Natural killer cell (primary cell): Measurements from ENCODE around the gene IFNA13. TPM values are rescaled to one million over a fixed set of nuclear protein-coding genes. Genes with fewer than 3 reads are reported as not detected.

Experiments
- ATAC-seq, 3 donors: fragments of 150-1000 bp in 2 of 3; fragments of 200-7000 bp in 1 of 3; cut with Tn5 transposase; 1 replicate in 1 of 3; 2 replicates in 2 of 3; pipeline ENCODE4 v1.10.0; 2021; ENCODE audit warnings: mild to moderate bottlenecking in 2 of 3, moderate library complexity in 2 of 3
- DNase-seq, 2 donors: peaks; one replicate each; pipeline versions ENCODE4 v3.0.0 to v3.0.0-alpha.2; 2013 to 2021; ENCODE audit warnings: mixed read lengths in 1 of 2
- H3K27ac ChIP-seq: one replicate; pipeline ENCODE4 v1.5.1; 2013; ENCODE audit warnings: mild to moderate bottlenecking, low read length
- H3K27me3 ChIP-seq: one replicate; pipeline ENCODE4 v1.6.1; 2013; ENCODE audit warnings: low read length; ENCODE audit not compliant: control insufficient read depth, insufficient read depth
- H3K36me3 ChIP-seq: one replicate; pipeline ENCODE4 v1.6.1; 2013; ENCODE audit warnings: low read length; ENCODE audit not compliant: control insufficient read depth, insufficient read depth
- H3K4me1 ChIP-seq: one replicate; pipeline ENCODE4 v1.6.1; 2013; ENCODE audit warnings: low read length; ENCODE audit not compliant: control insufficient read depth, insufficient read depth
- H3K4me3 ChIP-seq: one replicate; pipeline ENCODE4 v1.5.1; 2013; ENCODE audit warnings: low read length
- H3K9me3 ChIP-seq: one replicate; pipeline ENCODE4 v1.6.1; 2013; ENCODE audit warnings: low read length; ENCODE audit not compliant: control insufficient read depth, insufficient read depth
- H3K27ac Mint-ChIP-seq, 2 donors: one replicate each; pipeline ENCODE4 v1.8.0; 2022; ENCODE audit warnings: mild to moderate bottlenecking in 2 of 2, mixed read lengths in 2 of 2, moderate library complexity in 1 of 2
- H3K27me3 Mint-ChIP-seq, 2 donors: one replicate each; pipeline ENCODE4 v1.8.0; 2022; ENCODE audit warnings: low read depth in 2 of 2, mixed read lengths in 2 of 2
- H3K36me3 Mint-ChIP-seq: one replicate; pipeline ENCODE4 v1.8.0; 2022; ENCODE audit warnings: mixed read lengths
- H3K4me1 Mint-ChIP-seq, 2 donors: one replicate each; pipeline ENCODE4 v1.8.0; 2022; ENCODE audit warnings: mixed read lengths in 2 of 2
- H3K4me3 Mint-ChIP-seq: one replicate; pipeline ENCODE4 v1.8.0; 2022; ENCODE audit warnings: mild to moderate bottlenecking, moderate library complexity, mixed read lengths
- H3K9me3 Mint-ChIP-seq, 2 donors: one replicate each; pipeline ENCODE4 v1.8.0; 2022; ENCODE audit warnings: mixed read lengths in 2 of 2
- WGBS: methylation state at CpG from one replicate; pipeline ENCODE4 v1.1.7; 2013; ENCODE audit warnings: missing lambda C conversion rate; ENCODE audit not compliant: insufficient coverage; 5-methylcytosine and 5-hydroxymethylcytosine counted together
- intact Hi-C: fragments of 100-400 bp; cut with micrococcal nuclease; formaldehyde crosslinking; loops from one replicate; pipeline ENCODE4 v1.14.2; 2022
- total RNA-seq, 4 donors: library from RNA; stranded (reverse); fragments of 120-200 nt in 1 of 4; gene quantifications; one replicate each; pipeline versions ENCODE4 v1.2.3 to v1.2.4, GENCODE V29; 2013 to 2022
- TF ChIP-seq, protein P1 (sequence below): fragments of 200-600 bp; IDR thresholded peaks from one replicate; pipeline ENCODE4 v1.8.0; 2022; ENCODE audit warnings: antibody characterized with exemption

Gene IFNA13
- total RNA-seq, 3 donors from 2014 or later (not counting 1 experiment from before 2014, with no cell fraction given), result not detected

DNA sequence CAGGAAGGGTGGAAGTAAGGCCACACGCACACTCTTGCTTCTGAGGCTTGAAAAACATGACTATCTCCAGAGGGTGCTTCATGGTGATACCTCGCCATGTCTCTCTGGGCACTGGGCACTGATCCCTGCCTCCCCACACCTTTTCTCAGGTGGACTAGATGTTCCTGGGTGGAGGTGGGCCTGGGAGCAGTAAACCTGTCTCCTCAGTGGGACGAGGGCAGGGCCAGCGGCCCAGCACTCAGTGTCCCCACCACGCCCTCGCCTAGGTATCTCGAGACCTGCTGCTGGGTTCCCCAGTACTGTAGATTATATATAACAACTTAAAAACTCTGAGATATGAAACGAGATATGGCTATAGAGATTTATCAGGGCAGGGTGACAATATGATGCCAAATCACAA lies 5.6 kb downstream of the IFNA13 start:
- no peaks in the 10 kb centered on the region for H3K9me3 Mint-ChIP-seq
- H3K27ac Mint-ChIP-seq, result no peak overlapping the region
- no peak overlapping the region for H3K27ac ChIP-seq
- H3K27me3 ChIP-seq, result peaks cover 4% of the 10 kb centered on the region
- ATAC-seq, result no peak
- no peaks in the 10 kb centered on the region for H3K36me3 ChIP-seq
- no peaks in the 10 kb centered on the region for H3K9me3 ChIP-seq
- H3K27me3 Mint-ChIP-seq, result peaks cover 15 to 27% of the 10 kb centered on the region in 2 donors
- WGBS, result 97% methylated on average over 3 of the region's 8 CpGs
- H3K36me3 Mint-ChIP-seq, result no peaks in the 10 kb centered on the region
- H3K4me1 ChIP-seq, result peaks cover 7% of the 10 kb centered on the region
- peaks cover 9 to 14% of the 10 kb centered on the region in 2 donors for H3K4me1 Mint-ChIP-seq
- no peak overlapping the region for H3K4me3 Mint-ChIP-seq
- TF ChIP-seq, protein P1, sequence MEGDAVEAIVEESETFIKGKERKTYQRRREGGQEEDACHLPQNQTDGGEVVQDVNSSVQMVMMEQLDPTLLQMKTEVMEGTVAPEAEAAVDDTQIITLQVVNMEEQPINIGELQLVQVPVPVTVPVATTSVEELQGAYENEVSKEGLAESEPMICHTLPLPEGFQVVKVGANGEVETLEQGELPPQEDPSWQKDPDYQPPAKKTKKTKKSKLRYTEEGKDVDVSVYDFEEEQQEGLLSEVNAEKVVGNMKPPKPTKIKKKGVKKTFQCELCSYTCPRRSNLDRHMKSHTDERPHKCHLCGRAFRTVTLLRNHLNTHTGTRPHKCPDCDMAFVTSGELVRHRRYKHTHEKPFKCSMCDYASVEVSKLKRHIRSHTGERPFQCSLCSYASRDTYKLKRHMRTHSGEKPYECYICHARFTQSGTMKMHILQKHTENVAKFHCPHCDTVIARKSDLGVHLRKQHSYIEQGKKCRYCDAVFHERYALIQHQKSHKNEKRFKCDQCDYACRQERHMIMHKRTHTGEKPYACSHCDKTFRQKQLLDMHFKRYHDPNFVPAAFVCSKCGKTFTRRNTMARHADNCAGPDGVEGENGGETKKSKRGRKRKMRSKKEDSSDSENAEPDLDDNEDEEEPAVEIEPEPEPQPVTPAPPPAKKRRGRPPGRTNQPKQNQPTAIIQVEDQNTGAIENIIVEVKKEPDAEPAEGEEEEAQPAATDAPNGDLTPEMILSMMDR, result no peak
- intact Hi-C loops, result no loop called here
- DNase-seq, result no peak
- H3K4me3 ChIP-seq, result no peak overlapping the region

DNA sequence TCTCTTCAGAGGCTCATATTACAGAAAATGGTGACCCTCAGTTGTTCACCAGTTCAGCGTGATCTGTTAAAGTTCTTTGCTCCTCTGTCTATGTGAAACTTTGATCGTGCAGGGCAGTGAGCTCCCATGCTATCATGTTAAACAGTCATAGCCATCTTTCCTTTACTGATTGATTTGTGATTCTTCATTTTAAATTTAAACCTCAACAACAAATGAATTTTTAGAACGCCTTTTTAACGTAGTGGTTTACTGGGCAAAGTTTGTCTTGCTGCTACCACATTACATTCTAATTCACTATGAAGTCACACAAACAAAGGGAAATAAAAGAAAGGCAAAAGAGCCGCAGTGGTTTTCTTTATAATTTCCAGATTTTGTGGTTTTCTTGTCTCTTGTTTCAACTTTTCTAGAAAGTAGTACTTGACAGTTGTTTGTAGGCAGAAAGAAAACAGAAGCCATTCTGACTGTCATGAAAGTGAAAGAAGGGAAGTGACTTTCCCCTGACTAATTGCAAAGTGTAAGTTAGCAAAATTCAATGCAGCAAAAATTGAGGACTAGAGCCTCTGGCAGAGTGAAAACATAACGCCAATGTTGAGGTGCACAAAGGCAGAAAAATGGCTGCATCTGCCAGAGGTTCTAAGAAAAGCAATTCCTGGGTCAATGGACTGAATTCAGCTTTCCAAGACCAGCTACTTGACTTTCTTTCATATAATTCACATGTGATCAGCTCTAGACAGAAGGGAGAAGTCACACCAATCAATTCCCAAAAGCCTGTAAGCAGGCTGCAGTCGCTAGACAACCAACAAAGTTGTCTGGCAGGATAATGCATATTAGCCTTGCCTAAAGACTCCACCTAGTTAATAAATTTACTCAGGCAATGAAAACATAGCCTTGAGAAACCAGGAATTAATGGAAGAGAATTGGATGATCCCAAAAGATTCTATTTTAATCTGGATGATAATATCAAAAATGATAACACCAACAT lies 10.1 kb downstream of the IFNA13 start:
- H3K9me3 Mint-ChIP-seq, result peaks cover 0 to 4% of the 10 kb centered on the region in 2 donors
- peak overlapping the region; percentile 35 for H3K27ac ChIP-seq
- H3K4me3 Mint-ChIP-seq, result peak overlapping the region; percentile 67

DNA sequence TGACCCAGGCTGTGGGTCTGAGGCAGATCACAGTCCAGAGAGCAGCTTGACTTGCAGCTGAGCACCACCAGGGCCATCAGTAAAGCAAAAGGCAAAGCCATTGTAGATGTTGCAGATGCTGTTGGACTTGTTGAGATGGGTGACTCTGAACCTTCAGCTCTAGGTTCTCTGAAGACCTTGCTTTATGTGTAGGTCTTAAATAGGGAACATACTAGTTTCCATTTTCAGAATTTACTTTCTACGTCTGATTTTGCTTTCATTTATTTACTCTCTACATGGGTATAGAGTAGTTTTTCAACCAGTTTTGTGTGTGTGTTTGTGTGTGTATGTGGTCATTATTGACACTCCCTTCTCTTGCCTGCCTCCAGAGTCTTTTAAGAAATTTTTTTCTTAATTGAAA lies 17.1 kb downstream of the IFNA13 start, which contains the start of gene IFNA6:
Gene IFNA6, minus strand, starts transcription at position 101 of the 400 bp plus-strand sequence. Its CDS starts 0 bp downstream, at position 101.
- H3K27me3 Mint-ChIP-seq, result peaks cover 26 to 36% of the 10 kb centered on the region in 2 donors
- H3K4me1 ChIP-seq, result no peaks in the 10 kb centered on the region
- H3K27ac Mint-ChIP-seq, result no peak within 1 kb of the TSS
- no peaks in the 10 kb centered on the region for H3K4me1 Mint-ChIP-seq
- no CpG with 5 or more reads among the region's 1 CpG for WGBS
- no peak within 1 kb of the TSS for H3K4me3 ChIP-seq
- intact Hi-C loops, result no loop called here
- peaks cover 2% of the 10 kb centered on the region for H3K27me3 ChIP-seq
- TF ChIP-seq, protein P1, result no peak
- H3K27ac ChIP-seq, result no peak within 1 kb of the TSS
- H3K36me3 Mint-ChIP-seq, result no peaks in the 10 kb centered on the region
- no peaks in the 10 kb centered on the region for H3K9me3 ChIP-seq
- H3K4me3 Mint-ChIP-seq, result no peak within 1 kb of the TSS
- H3K36me3 ChIP-seq, result no peaks in the 10 kb centered on the region
- H3K9me3 Mint-ChIP-seq, result peaks cover 0 to 4% of the 10 kb centered on the region in 2 donors
- DNase-seq (no peak), ATAC-seq (no peak)

More for the DNA sequence above, 10.1 kb downstream of the IFNA13 start:
- Histone ChIP-seq H3K9me3 (no peaks in the 10 kb centered on the region), H3K4me3 (no peak overlapping the region), H3K36me3 (no peaks in the 10 kb centered on the region), H3K27me3 (no peaks in the 10 kb centered on the region), H3K4me1 (peaks cover 7% of the 10 kb centered on the region)
- WGBS, result 36% methylated on average over 4 of the region's 7 CpGs
- ATAC-seq (peak; percentile 50 to 58 (median 50)), DNase-seq (peak in 1 of 2 donors; percentile 36)
- Mint-ChIP-seq H3K36me3 (no peaks in the 10 kb centered on the region), H3K27ac (peak overlapping the region; percentile 73 to 74), H3K4me1 (peaks cover 10 to 15% of the 10 kb centered on the region in 2 donors), H3K27me3 (peaks cover 9 to 12% of the 10 kb centered on the region in 2 donors)
- intact Hi-C loops, result no loop called here
- TF ChIP-seq, protein P1, result no peak
